ENCODE results near the gene TLL1.

DNA sequence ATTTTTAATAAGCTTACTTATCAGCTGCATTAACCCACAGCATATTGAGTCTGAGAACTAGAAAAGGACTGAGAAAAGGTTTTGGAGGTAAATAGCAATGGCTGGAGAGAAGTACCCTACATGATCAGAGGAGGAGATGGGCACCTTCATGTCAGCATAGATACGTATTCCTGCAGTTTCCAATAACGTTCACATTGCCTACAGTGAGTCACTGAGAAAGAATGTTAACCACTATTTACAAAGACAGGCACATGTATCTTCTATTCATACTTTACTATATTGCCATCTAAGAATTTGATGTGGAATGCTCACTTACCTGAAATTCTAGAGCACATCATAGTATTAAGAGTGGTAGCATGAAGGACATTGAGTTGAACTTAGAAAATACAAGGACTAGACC, 92.5 kb downstream of the TLL1 start:
- TF ChIP-seq, protein P1, sequence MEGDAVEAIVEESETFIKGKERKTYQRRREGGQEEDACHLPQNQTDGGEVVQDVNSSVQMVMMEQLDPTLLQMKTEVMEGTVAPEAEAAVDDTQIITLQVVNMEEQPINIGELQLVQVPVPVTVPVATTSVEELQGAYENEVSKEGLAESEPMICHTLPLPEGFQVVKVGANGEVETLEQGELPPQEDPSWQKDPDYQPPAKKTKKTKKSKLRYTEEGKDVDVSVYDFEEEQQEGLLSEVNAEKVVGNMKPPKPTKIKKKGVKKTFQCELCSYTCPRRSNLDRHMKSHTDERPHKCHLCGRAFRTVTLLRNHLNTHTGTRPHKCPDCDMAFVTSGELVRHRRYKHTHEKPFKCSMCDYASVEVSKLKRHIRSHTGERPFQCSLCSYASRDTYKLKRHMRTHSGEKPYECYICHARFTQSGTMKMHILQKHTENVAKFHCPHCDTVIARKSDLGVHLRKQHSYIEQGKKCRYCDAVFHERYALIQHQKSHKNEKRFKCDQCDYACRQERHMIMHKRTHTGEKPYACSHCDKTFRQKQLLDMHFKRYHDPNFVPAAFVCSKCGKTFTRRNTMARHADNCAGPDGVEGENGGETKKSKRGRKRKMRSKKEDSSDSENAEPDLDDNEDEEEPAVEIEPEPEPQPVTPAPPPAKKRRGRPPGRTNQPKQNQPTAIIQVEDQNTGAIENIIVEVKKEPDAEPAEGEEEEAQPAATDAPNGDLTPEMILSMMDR (IDR thresholded peaks at IDR 0.05), result no peak
- TF ChIP-seq POLR2A (IDR thresholded peaks at IDR 0.05), result no peak
- TF ChIP-seq EP300 (IDR thresholded peaks at IDR 0.05), result no peak
